NT2/D1 (cell line): ENCODE measurements around the gene HOXB5.

Experiments used
- SUZ12 ChIP-seq: IDR thresholded peaks from 2 replicates; pipeline ENCODE4 v1.6.1; 2011; ENCODE audit not compliant: insufficient read length, insufficient read depth; ENCODE audit errors: extremely low read depth
- YY1 ChIP-seq: IDR thresholded peaks from 2 replicates; pipeline ENCODE4 v1.6.1; 2011; ENCODE audit not compliant: insufficient read length, insufficient read depth
- ZNF274 ChIP-seq: IDR thresholded peaks from 2 replicates; pipeline ENCODE4 v1.6.1; 2011; ENCODE audit warnings: mild to moderate bottlenecking, low read depth, low read length

DNA sequence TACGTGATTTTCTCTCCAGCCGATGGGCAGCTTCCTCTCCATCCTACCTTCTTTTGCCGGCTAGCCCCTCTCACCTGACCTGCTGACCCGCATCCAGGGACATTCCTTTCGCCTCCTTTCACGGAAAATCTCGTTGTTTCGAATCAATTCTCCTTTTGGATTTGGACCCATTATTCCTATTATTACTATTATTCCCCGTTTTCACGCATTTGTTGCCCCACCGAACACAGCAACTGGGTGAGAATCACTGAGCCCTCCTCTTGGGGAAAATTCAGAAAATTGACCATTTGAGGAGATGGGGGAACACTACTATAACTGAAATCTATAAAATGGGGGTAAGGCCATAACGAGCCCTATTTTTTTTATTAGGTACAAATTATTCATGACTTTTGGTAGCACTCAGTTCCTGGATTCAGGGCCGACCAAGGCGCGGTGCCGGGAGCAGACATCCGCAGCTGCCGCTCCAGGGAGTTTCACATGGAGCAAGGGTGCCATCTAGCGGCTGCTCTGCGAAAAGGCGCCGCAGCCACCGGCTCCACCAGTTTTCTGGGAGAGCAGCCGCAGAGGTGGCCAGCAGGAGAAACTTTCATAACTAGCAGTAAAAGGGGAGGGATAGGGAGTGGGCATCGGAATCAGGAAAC, 24.8 kb upstream of the HOXB5 start:
- TF ChIP-seq YY1 (no peak), ZNF274 (no peak), SUZ12 (no peak)
